ENCODE data around the gene DDX59.

GRCh38 chr1:200676829-200677228 is 7.1 kb upstream of the DDX59 start:
- no peak for TF ChIP-seq CTCF (IDR thresholded peaks at IDR 0.05; ENCODE audit: poor library complexity, severe bottlenecking)
- no peak for TF ChIP-seq POLR2AphosphoS5 (IDR thresholded peaks at IDR 0.05)
